RWPE2 (cell line): ENCODE results near the gene PAX6.
A peak's percentile ranks its signal among the peaks of the same experiment; 100 is the strongest.

Experiments
- ATAC-seq: fragments of 200-7000 bp; cut with Tn5 transposase; 3 replicates; pipeline ENCODE4 v1.9.1; 2021; ENCODE audit warnings: low read depth
- DNase-seq: peaks from one replicate; pipeline ENCODE4 v3.0.0-alpha.2; 2020; ENCODE audit warnings: low spot score
- H3K27ac ChIP-seq: fragments of 450-650 bp; 2 replicates; pipeline ENCODE4 v1.5.1; 2017; ENCODE audit warnings: mild to moderate bottlenecking; ENCODE audit not compliant: poor library complexity, severe bottlenecking
- H3K27me3 ChIP-seq: fragments of 250-450 bp; sonication (Bioruptor Pico); 2 replicates; pipeline ENCODE4 v1.5.1; 2021; ENCODE audit warnings: mild to moderate bottlenecking, moderate library complexity; ENCODE audit not compliant: insufficient read depth, poor library complexity, severe bottlenecking
- H3K36me3 ChIP-seq: fragments of 250-450 bp; sonication (Bioruptor Pico); 2 replicates; pipeline ENCODE4 v1.5.1; 2020; ENCODE audit warnings: low read depth, mild to moderate bottlenecking, moderate library complexity
- H3K4me1 ChIP-seq: fragments of 250-450 bp; sonication (Bioruptor Pico); 2 replicates; pipeline ENCODE4 v1.5.1; 2021; ENCODE audit warnings: mild to moderate bottlenecking, moderate library complexity; ENCODE audit not compliant: insufficient read depth, poor library complexity, severe bottlenecking
- H3K4me3 ChIP-seq: fragments of 250-450 bp; sonication (Bioruptor Pico); 2 replicates; pipeline ENCODE4 v1.5.1; 2021; ENCODE audit warnings: mild to moderate bottlenecking, moderate library complexity; ENCODE audit not compliant: severe bottlenecking
- H3K9me3 ChIP-seq: fragments of 250-450 bp; sonication (Bioruptor Pico); 2 replicates; pipeline ENCODE4 v1.5.1; 2021; ENCODE audit warnings: mild to moderate bottlenecking, moderate library complexity; ENCODE audit not compliant: severe bottlenecking
- TF ChIP-seq, protein P1 (sequence below): fragments of 450-650 bp; IDR thresholded peaks from one replicate; pipeline ENCODE4 v1.5.1; 2017; ENCODE audit warnings: mild to moderate bottlenecking, moderate library complexity; ENCODE audit not compliant: poor library complexity, severe bottlenecking

The PAX6 gene

DNA sequence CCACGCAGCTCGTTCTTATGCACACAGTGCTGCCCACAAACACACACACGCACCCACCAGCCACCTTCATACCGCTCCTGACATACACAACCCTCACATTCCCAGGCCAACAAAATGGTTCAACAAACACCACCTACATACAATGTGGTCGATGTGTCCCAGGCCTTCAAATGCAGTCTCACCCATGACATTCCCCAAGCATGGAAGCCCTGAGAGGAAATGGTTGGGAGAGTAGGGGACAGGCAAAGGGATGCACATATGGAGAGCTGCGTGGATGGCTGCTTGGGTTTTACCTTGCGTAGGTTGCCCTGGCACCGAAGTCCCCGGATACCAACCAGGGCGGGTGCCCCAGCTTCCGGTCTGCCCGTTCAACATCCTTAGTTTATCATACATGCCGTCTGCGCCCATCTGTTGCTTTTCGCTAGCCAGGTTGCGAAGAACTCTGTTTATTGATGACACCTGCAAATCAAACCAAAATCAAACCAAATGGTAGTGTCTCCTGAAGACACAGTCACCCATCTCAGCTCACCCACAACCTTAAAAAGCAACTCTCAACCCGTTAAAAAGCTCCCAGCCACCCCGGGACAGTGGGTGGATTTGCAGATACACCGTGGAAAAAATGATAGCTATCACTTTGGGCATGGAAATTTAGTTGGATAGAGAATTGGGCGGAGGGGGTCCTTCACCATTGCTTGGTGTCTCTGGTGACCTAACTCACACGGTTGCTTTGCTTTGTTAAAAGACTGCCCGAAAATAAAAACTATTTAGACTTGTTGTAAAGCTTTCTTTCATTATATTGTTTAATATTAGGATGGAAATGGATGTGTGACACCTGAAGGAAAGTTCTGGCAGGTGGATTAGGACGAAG lies 10.5 kb downstream of the PAX6 start:
- no peak for ATAC-seq
- H3K9me3 ChIP-seq: no peaks in the 10 kb centered on the region
- H3K4me1 ChIP-seq: no peaks in the 10 kb centered on the region
- no peak overlapping the region for H3K27ac ChIP-seq
- TF ChIP-seq, protein P1, sequence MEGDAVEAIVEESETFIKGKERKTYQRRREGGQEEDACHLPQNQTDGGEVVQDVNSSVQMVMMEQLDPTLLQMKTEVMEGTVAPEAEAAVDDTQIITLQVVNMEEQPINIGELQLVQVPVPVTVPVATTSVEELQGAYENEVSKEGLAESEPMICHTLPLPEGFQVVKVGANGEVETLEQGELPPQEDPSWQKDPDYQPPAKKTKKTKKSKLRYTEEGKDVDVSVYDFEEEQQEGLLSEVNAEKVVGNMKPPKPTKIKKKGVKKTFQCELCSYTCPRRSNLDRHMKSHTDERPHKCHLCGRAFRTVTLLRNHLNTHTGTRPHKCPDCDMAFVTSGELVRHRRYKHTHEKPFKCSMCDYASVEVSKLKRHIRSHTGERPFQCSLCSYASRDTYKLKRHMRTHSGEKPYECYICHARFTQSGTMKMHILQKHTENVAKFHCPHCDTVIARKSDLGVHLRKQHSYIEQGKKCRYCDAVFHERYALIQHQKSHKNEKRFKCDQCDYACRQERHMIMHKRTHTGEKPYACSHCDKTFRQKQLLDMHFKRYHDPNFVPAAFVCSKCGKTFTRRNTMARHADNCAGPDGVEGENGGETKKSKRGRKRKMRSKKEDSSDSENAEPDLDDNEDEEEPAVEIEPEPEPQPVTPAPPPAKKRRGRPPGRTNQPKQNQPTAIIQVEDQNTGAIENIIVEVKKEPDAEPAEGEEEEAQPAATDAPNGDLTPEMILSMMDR: no peak
- H3K36me3 ChIP-seq: no peaks in the 10 kb centered on the region
- H3K4me3 ChIP-seq: no peak overlapping the region
- no peak for DNase-seq
- peaks cover 97% of the 10 kb centered on the region for H3K27me3 ChIP-seq

- peaks cover 97% of the 10 kb centered on the region for H3K27me3 ChIP-seq
- no peak overlapping the region for H3K4me3 ChIP-seq
- no peaks in the 10 kb centered on the region for H3K9me3 ChIP-seq
- ATAC-seq (no peak), DNase-seq (no peak)
- no peaks in the 10 kb centered on the region for H3K4me1 ChIP-seq
- H3K27ac ChIP-seq: no peak overlapping the region
- no peaks in the 10 kb centered on the region for H3K36me3 ChIP-seq
- TF ChIP-seq, protein P1: no peak
Observed at GRCh38 chr11:31799435-31800397, 11.4 kb downstream of the PAX6 start.

DNA sequence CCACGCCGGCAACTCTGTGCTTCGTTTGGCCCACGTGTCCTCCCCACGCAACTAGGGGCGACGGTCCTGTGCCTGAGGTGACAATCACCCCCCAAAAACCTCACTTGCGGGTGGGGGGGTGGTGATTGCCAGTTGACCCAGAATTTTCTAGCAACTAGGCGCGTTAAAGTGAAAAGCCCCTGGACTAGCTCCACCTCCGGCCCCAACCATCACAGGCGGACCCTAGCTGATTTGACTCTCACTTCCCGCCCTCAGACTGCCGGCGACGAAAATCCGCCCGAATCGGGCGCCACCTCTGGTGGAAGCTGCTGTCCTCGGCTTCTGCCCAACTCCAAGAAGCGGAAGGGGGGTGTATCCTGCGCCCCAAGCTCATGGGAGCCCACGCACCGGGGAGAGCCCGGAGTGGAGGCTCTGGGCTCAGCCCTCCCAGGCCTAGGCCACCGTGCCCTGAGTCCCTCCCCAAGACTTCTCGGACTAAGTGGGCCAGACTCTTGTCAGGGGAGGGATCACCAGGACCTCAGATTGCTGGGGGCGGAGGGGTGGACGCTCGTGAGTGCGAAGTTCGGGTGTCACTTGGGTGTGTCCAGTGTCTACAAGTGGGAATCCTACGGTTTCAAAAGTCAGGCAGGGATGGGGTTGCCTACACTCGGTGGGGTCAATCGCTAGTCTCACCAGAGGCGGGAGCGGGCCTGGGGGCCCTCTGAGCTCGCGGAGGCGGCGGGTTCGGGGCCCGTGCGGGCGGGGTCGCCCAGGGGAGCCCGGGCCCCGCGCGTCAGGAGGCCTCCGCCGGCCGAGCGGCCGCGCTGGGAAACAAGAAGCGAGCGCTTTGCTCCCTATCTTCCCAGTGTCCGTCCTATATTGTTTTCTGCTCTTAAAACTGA lies 12.3 kb downstream of the PAX6 start:
- ATAC-seq: 0 out of 3 replicates have a peak, but pooled peaks have one; percentile 11
- DNase-seq: no peak
- Histone ChIP-seq H3K4me1 (no peaks in the 10 kb centered on the region), H3K9me3 (no peaks in the 10 kb centered on the region), H3K27ac (no peak overlapping the region), H3K27me3 (peaks cover 87% of the 10 kb centered on the region), H3K36me3 (no peaks in the 10 kb centered on the region), H3K4me3 (no peak overlapping the region)
- TF ChIP-seq, protein P1: peak; percentile 3

DNA sequence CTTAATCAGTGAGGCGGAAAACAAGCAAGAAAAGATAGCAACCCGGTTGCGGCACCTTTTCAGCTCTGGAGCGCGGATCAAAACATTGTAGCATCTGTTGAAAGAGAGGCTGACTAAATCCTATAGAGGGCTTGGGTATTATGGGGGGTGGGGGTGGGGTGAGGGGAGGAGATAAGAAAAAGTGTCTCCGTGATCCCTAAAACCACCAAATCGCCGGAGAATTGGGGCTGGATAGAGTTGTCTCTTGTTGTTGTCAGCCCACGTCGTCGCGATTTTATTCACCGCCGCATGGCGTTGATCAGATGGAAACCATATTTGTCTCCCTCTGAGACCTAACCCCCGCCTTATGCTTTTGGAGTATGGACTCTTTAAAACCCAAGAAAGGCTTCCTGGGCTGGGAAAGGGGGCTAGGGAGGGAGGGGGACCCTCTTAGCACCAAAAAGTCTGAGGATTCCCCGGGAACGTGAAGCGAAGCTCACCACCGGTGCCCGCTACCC lies 13.0 kb downstream of the PAX6 start:
- Histone ChIP-seq H3K36me3 (no peaks in the 10 kb centered on the region), H3K27me3 (peaks cover 80% of the 10 kb centered on the region), H3K27ac (no peak overlapping the region), H3K9me3 (no peaks in the 10 kb centered on the region), H3K4me1 (no peaks in the 10 kb centered on the region), H3K4me3 (no peak overlapping the region)
- TF ChIP-seq, protein P1: no peak
- DNase-seq (no peak), ATAC-seq (0 out of 3 replicates have a peak, but pooled peaks have one; percentile 12)
